CD14-positive monocyte (primary cell): ENCODE data around the gene CDH15. TPM values are rescaled to one million over a fixed set of nuclear protein-coding genes. Genes with fewer than 3 reads are reported as not detected.
"Not testable (repeated sequence)": the region's sequence is repeated elsewhere in the genome, so short reads cannot be mapped to it uniquely, and the experiment has no call there.

Source experiments
- DNase-seq, 3 donors: peaks; one replicate each; pipeline ENCODE4 v3.0.0-alpha.2; 2011 to 2022
- H2AFZ ChIP-seq: 2 replicates; pipeline ENCODE4 v1.6.0; 2012; ENCODE audit warnings: mild to moderate bottlenecking, low read depth, low read length, inconsistent platforms; ENCODE audit not compliant: insufficient read depth, poor library complexity, severe bottlenecking
- H3K27ac ChIP-seq, 2 donors: 1 replicate in 1 of 2; 2 replicates in 1 of 2; pipeline ENCODE4 v1.5.1; 2012 to 2013; ENCODE audit warnings: low read length in 2 of 2, control low read depth in 1 of 2, inconsistent platforms in 1 of 2, low read depth in 1 of 2, mild to moderate bottlenecking in 1 of 2
- H3K27me3 ChIP-seq, 2 donors: one replicate each; pipeline versions ENCODE4 v1.6.0 to v1.6.1; 2011 to 2013; ENCODE audit warnings: low read length in 2 of 2; ENCODE audit not compliant: control insufficient read depth in 2 of 2, insufficient read depth in 2 of 2
- H3K36me3 ChIP-seq, 2 donors: replicated peaks in 1 of 2; 1 replicate in 1 of 2; 2 replicates in 1 of 2; pipeline versions ENCODE4 v1.5.1 to v1.6.1; 2012 to 2013; ENCODE audit warnings: low read length in 2 of 2, control low read depth in 1 of 2, inconsistent platforms in 1 of 2, mild to moderate bottlenecking in 1 of 2; ENCODE audit not compliant: insufficient read depth in 2 of 2, control insufficient read depth in 1 of 2
- H3K4me1 ChIP-seq, 2 donors: 1 replicate in 1 of 2; 2 replicates in 1 of 2; pipeline versions ENCODE4 v1.5.1 to v1.6.1; 2012 to 2013; ENCODE audit warnings: low read length in 2 of 2, control low read depth in 1 of 2, inconsistent platforms in 1 of 2, mild to moderate bottlenecking in 1 of 2, moderate library complexity in 1 of 2; ENCODE audit not compliant: insufficient read depth in 2 of 2, control insufficient read depth in 1 of 2
- H3K4me2 ChIP-seq: replicated peaks from 2 replicates; pipeline ENCODE3; 2012; ENCODE audit warnings: low read length, moderate library complexity, mild to moderate bottlenecking; ENCODE audit not compliant: poor library complexity, severe bottlenecking; ENCODE audit errors: extremely low read depth
- H3K4me3 ChIP-seq, 3 experiments: fragments of 200-600 bp in 1 of 3; sonication (generic) in 1 of 3; replicated peaks in 1 of 3; 1 replicate in 2 of 3; 2 replicates in 1 of 3; pipeline ENCODE4 v1.5.1; 2011 to 2013; ENCODE audit warnings: low read length in 3 of 3, mild to moderate bottlenecking in 3 of 3, control low read depth in 2 of 3, low read depth in 2 of 3, inconsistent platforms in 1 of 3, moderate library complexity in 1 of 3
- H3K79me2 ChIP-seq: 2 replicates; pipeline ENCODE4 v1.6.0; 2012; ENCODE audit warnings: mild to moderate bottlenecking, control low read depth, inconsistent platforms, low read length, moderate library complexity; ENCODE audit not compliant: insufficient read depth
- H3K9ac ChIP-seq: 2 replicates; pipeline ENCODE4 v1.6.0; 2017; ENCODE audit warnings: low read length, mild to moderate bottlenecking; ENCODE audit not compliant: insufficient read depth, poor library complexity, severe bottlenecking
- H3K9me3 ChIP-seq, 2 donors: replicated peaks in 1 of 2; 1 replicate in 1 of 2; 2 replicates in 1 of 2; pipeline versions ENCODE4 v1.5.1 to v1.6.1; 2012 to 2013; ENCODE audit warnings: low read length in 2 of 2, control low read depth in 1 of 2; ENCODE audit not compliant: control insufficient read depth in 1 of 2, insufficient read depth in 1 of 2
- H4K20me1 ChIP-seq: 2 replicates; pipeline ENCODE4 v1.6.0; 2012; ENCODE audit warnings: mild to moderate bottlenecking, low read length, control low read depth, moderate library complexity; ENCODE audit not compliant: insufficient read depth
- H3K27ac Mint-ChIP-seq, 7 donors: one replicate each; pipeline ENCODE4 v1.8.0; 2020; ENCODE audit warnings: mild to moderate bottlenecking in 7 of 7, mixed read lengths in 7 of 7, moderate library complexity in 6 of 7, inconsistent platforms in 2 of 7
- H3K27me3 Mint-ChIP-seq, 3 donors: one replicate each; pipeline ENCODE4 v1.8.0; 2021 to 2022; ENCODE audit warnings: low read depth in 3 of 3, mild to moderate bottlenecking in 3 of 3, mixed read lengths in 3 of 3, moderate library complexity in 3 of 3, inconsistent platforms in 1 of 3
- H3K36me3 Mint-ChIP-seq, 2 donors: one replicate each; pipeline ENCODE4 v1.8.0; 2020; ENCODE audit warnings: mixed read lengths in 2 of 2, inconsistent platforms in 1 of 2, mild to moderate bottlenecking in 1 of 2
- H3K4me1 Mint-ChIP-seq: one replicate; pipeline ENCODE4 v1.8.0; 2020; ENCODE audit warnings: mild to moderate bottlenecking, mixed read lengths
- H3K4me3 Mint-ChIP-seq, 2 donors: one replicate each; pipeline ENCODE4 v1.8.0; 2020; ENCODE audit warnings: mild to moderate bottlenecking in 2 of 2, mixed read lengths in 2 of 2, moderate library complexity in 1 of 2
- H3K9me3 Mint-ChIP-seq, 7 donors: one replicate each; pipeline ENCODE4 v1.8.0; 2020 to 2022; ENCODE audit warnings: mixed read lengths in 7 of 7, mild to moderate bottlenecking in 6 of 7, moderate library complexity in 6 of 7, inconsistent platforms in 2 of 7
- WGBS: methylation state at CpG from one replicate; pipeline ENCODE4 v1.1.5; 2013; ENCODE audit warnings: missing lambda C conversion rate; ENCODE audit not compliant: insufficient coverage; 5-methylcytosine and 5-hydroxymethylcytosine counted together
- intact Hi-C, 2 donors: fragments of 100-400 bp; cut with micrococcal nuclease; formaldehyde crosslinking; loops; one replicate each; pipeline versions ENCODE4 v1.15.0 to v1.15.1; 2023
- polyA plus RNA-seq, 3 donors: library from polyadenylated mRNA; depleted of rRNA in 1 of 3; unstranded in 2 of 3; stranded (reverse) in 1 of 3; fragments of 300-500 nt in 2 of 3; fragments of >200 nt in 1 of 3; fragmentation: Illumina TruSeq in 2 of 3; gene quantifications; 1 replicate in 2 of 3; 2 replicates in 1 of 3; pipeline ENCODE4 v1.2.3, GENCODE V29; 2012 to 2021
- TF ChIP-seq, protein P1 (sequence below): fragments of 200-600 bp; IDR thresholded peaks from one replicate; pipeline ENCODE4 v1.8.0; 2022; ENCODE audit warnings: antibody characterized with exemption, mild to moderate bottlenecking

Gene CDH15
- polyA plus RNA-seq, 3 donors: not detected

DNA sequence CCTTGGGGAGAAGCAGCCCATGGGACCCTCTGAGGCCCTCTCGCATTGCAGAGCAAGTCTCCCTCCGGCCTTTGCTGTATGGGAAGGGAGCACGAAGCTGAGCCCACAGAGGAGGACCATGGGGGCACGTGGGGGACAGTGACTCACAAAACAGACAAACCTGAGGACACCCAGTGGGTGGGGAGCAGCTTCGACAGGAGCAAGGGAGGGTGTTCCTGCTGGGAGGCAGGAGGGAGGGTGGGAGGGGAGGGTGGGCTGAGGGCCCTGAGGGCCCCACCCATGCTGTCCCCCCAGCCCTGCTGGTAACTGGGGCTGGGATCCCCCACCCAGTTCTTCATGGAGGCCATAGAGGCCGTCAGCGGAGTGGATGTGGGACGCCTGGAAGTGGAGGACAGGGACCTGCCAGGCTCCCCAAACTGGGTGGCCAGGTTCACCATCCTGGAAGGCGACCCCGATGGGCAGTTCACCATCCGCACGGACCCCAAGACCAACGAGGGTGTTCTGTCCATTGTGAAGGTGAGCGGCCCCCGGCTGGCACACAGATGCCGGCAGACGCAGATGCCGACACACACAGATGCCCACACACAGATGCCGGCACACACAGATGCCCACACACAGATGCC, 16.3 kb downstream of the CDH15 start:
- no peaks in the 10 kb centered on the region for H4K20me1 ChIP-seq
- WGBS: 77% methylated on average over 17 of the region's 19 CpGs
- H3K27me3 Mint-ChIP-seq: peaks cover 9 to 24% (median 18%) of the 10 kb centered on the region in 3 donors
- peaks cover 0 to 4% (median 1%) of the 10 kb centered on the region in 7 donors for H3K9me3 Mint-ChIP-seq
- H3K9me3 ChIP-seq: no peaks in the 10 kb centered on the region
- peaks cover 0 to 7% of the 10 kb centered on the region in 2 donors for H3K27me3 ChIP-seq
- H3K27ac Mint-ChIP-seq: peak overlapping the region in 5 of 7 donors; percentile 50 to 85 (median 75)
- H2AFZ ChIP-seq: no peak overlapping the region
- TF ChIP-seq, protein P1, sequence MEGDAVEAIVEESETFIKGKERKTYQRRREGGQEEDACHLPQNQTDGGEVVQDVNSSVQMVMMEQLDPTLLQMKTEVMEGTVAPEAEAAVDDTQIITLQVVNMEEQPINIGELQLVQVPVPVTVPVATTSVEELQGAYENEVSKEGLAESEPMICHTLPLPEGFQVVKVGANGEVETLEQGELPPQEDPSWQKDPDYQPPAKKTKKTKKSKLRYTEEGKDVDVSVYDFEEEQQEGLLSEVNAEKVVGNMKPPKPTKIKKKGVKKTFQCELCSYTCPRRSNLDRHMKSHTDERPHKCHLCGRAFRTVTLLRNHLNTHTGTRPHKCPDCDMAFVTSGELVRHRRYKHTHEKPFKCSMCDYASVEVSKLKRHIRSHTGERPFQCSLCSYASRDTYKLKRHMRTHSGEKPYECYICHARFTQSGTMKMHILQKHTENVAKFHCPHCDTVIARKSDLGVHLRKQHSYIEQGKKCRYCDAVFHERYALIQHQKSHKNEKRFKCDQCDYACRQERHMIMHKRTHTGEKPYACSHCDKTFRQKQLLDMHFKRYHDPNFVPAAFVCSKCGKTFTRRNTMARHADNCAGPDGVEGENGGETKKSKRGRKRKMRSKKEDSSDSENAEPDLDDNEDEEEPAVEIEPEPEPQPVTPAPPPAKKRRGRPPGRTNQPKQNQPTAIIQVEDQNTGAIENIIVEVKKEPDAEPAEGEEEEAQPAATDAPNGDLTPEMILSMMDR: no peak
- no peaks in the 10 kb centered on the region for H3K79me2 ChIP-seq
- H3K9ac ChIP-seq: no peak overlapping the region
- no peak overlapping the region for H3K4me3 Mint-ChIP-seq
- intact Hi-C loops: no loop called here
- DNase-seq: no peak
- no peaks in the 10 kb centered on the region for H3K36me3 ChIP-seq
- H3K4me3 ChIP-seq: no peak overlapping the region
- no peak overlapping the region for H3K27ac ChIP-seq
- no peak overlapping the region for H3K4me2 ChIP-seq
- H3K4me1 Mint-ChIP-seq: no peaks in the 10 kb centered on the region
- peaks cover 0 to 8% of the 10 kb centered on the region in 2 donors for H3K4me1 ChIP-seq
- no peaks in the 10 kb centered on the region for H3K36me3 Mint-ChIP-seq

DNA sequence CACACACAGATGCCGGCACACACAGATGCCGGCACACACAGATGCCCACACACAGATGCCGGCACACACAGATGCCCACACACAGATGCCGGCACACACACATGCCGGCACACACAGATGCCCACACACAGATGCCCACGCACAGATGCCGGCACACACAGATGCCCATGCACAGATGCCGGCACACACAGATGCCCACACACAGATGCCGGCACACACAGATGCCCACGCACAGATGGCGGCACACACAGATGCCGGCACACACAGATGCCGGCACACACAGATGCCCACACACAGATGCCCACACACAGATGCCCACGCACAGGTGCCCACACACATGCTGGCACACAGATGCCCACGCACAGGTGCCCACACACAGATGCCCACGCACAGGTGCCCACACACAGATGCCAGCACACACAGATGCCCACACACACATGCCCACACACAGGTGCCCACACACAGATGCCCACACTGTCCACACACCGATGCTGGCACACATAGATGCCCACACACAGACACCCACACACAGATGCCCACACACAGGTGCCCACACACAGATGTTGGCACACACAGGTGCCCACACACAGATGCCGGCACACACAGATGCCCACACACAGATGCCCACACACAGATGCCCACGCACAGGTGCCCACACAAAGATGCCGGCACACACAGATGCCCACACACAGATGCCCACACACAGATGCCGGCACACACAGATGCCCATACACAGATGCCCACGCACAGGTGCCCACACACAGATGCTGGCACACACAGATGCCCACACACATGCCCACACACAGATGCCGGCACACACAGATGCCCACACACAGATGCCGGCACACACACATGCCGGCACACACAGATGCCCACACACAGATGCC, 17.2 kb downstream of the CDH15 start:
- H3K27me3 ChIP-seq, H3K36me3 Mint-ChIP-seq, H3K27ac ChIP-seq, H3K36me3 ChIP-seq, H3K9me3 ChIP-seq, H4K20me1 ChIP-seq, intact Hi-C loops, H3K9ac ChIP-seq, DNase-seq, H3K4me2 ChIP-seq, H3K4me1 ChIP-seq, H2AFZ ChIP-seq, H3K4me3 ChIP-seq, H3K79me2 ChIP-seq, H3K4me1 Mint-ChIP-seq, H3K9me3 Mint-ChIP-seq, H3K4me3 Mint-ChIP-seq: not testable (repeated sequence)
- H3K27ac Mint-ChIP-seq: peak overlapping the region in 2 of 7 donors; percentile 35 to 43
- peaks cover 9 to 24% (median 16%) of the 10 kb centered on the region in 3 donors for H3K27me3 Mint-ChIP-seq
- 89% methylated on average over 23 of the region's 25 CpGs for WGBS
